ENCODE results near the gene PLPPR2.
"Not testable (repeated sequence)": the region's sequence is repeated elsewhere in the genome, so short reads cannot be mapped to it uniquely, and the experiment has no call there.

PLPPR2 gene

DNA sequence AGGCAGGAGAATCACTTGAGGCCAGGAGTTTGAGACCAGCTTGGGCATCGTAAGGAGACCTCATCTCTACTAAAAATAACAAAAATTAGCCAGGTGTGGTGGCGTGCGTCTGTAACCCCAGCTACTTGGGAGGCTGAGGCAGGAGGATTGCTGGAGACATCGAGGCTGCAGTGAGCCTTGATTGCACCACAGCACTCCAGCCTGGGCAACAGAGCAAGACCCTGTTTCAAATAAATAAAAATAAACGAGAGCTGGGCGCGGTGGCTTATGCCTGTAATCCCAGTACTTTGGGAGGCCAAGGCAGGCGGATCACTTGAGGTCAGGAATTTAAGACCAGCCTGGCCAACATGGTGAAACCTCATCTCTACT, 15.1 kb upstream of the PLPPR2 start:
- not testable (repeated sequence) for DNase-seq

DNA sequence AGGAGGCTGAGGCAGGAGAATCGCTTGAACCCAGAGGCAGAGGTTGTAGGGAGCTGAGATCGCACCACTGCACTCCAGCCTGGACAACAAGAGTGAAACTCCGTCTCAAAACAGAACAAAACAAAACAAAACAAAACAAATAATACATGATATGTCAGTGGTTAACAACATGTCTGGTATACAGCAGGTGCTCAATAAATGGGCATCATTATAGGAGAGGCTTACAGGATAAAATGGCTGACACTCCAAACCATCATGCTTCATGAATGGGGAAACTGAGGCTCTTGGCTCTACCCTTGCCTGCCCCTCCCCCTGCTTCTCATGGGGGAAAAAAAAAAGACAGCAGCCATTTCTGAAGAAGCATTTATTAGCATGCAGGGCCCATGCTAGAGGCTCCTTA, 12.8 kb upstream of the PLPPR2 start:
- DNase-seq: no peak

DNA sequence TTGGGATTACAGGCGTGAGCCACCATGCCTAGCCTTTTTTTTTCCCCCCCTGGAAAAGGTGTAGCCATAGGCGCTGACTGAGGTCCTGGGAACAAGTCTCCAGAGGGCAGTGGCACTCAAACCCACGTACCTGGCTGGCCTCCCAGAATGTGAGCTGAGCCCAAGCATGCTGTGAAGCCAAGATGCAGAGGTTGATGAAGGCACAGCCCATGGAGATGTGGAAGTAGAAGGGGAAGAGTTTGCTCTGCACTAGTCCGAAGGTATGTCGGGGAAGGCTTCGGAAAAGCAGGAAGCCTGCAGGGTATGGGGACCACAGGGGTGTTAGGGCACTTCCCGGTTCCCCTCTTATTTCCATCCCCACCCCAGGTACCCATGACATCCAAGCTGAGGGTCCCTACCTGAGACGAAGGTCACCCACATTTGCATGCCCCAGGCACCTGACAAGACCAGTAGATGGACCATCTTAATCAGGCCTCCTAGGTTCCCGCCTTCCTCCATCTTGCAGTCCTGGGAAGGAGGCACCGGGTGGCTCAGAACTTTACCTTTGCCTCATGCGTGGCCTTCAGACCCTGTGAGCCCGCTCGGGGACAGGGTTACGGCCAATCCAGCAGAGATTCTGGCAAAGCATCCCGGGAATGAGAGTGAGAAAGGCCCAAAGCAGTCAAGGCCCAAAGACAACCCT, 10.0 kb upstream of the PLPPR2 start:
- DNase-seq: no peak

DNA sequence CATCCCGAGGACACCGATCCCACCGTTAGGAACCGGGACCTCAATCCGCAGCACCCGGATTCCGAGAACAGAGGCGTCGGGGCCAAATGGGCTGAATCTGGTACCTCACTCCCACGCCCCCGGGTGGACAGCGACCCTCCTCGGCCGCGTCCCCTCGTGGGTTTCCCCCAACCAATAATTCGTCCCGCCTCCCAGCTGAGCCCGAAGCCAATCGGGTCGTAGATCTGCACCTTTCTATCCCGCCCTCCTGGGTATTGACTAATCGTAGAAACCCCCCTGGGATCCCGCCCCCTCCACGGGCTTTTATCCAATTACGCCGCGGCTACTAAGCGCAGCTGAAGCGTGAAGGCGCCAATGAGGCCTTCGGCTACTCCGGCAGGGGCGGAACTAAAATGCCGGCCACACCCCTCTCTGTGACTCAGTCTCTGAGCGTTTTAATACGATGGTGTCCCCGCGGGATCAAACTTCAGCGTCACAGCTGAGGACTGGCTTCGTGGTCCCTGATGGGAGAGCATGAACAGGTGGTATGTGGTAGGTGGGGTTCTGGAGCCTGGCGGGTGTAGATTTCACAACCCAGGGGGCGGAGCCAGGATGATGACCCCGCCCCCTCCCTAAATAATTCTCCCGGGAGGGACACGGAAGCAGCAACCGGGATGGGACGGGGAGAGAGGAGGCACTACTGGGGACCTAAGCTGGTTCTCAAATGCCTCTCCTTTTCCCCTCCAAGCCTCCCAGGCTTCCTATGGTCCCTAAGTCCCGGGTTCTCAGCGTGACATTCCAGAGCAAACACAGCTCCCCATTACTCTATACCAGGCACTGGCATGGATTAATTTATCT, 8.9 kb upstream of the PLPPR2 start, which contains the start of the genes CCDC159 and TMEM205:
Gene CCDC159, plus strand, starts transcription at position 416 of the 837 bp plus-strand sequence. Its CDS starts 88 bp downstream, at position 504.
Gene TMEM205, minus strand, starts transcription at position 165 of the 837 bp plus-strand sequence. CDS start 649 bp downstream, outside the sequence.
- DNase-seq: peak; percentile 92 to 94

DNA sequence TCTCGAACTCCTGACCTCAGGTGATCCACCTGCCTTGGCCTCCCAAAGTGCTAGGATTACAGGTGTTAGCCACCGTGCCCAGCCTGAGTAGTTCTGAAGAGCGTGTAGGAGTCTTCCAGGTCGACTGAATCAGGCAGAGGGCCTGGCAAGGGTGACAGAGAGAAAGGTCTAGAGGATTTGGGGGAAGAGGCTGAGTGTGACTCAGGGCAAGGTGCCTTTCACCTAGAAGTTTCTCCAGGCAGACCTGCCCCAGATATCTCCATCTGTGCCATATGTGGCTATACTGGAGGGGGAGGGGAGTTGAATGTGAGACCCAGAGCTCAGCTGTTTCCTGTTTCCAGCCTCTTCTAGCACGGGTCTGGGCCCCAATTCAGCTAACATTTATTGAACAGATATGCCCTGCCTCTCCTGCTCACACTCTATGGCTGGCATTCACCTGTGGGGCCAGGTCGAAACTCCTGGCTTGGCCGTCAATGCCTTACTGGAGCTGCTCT, 7.6 kb upstream of the PLPPR2 start:
- DNase-seq: no peak

DNA sequence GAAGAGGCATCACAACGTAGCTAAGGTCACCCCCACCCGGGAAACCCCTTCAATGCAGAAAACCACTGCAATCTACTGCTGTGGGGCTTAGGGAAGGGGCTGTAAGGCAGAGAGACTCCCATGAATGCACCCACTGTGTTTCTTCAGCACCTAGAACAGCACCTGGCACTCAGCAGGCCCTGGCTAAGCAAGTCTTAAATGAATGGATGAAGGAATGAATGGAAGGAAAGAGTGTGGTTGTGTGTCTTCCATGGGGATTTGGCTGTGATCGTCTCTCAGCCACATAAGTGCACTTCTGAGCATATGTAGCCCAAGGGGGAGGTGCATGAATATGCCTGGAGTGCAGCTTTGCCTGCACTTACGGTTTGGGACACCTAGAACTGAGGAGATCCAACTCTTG, 6.1 kb upstream of the PLPPR2 start:
- no peak for DNase-seq

DNA sequence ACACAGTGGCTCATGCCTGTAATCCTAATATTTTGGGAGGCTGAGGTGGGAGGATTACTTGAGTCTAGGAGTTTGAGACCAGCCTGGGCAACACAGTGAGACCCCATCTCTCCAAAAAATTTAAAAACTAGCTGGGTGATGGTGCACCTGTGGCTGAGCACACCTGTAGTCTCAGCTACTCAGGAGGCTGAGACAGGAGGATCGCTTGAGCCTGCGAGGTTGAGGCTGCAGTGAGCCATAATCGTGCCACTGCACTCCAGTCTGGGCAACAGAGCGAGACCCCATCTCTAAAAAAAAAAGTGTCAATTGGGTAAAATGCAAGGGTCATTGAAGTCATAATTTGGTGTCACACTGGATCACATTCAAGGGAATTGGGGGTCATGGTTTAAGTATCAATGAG, 1.1 kb upstream of the PLPPR2 start:
- DNase-seq: not testable (repeated sequence)

DNA sequence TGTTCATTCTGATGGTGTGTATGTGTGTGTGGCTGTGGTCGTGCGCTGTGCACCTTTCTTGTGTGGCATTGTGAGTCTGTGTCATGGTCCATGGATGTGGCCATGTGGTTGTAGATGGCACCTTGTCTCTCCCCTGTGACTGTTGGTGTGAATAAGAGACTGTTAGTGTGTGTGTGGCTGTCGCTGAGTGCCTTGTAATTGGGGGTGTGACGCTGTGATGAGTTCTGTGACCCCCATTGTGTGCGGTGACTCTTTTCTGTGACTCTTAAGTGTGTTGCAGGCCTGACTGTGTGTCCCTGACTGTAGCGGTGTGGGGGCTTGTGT, 804 bp downstream of the PLPPR2 start:
- DNase-seq: no peak

DNA sequence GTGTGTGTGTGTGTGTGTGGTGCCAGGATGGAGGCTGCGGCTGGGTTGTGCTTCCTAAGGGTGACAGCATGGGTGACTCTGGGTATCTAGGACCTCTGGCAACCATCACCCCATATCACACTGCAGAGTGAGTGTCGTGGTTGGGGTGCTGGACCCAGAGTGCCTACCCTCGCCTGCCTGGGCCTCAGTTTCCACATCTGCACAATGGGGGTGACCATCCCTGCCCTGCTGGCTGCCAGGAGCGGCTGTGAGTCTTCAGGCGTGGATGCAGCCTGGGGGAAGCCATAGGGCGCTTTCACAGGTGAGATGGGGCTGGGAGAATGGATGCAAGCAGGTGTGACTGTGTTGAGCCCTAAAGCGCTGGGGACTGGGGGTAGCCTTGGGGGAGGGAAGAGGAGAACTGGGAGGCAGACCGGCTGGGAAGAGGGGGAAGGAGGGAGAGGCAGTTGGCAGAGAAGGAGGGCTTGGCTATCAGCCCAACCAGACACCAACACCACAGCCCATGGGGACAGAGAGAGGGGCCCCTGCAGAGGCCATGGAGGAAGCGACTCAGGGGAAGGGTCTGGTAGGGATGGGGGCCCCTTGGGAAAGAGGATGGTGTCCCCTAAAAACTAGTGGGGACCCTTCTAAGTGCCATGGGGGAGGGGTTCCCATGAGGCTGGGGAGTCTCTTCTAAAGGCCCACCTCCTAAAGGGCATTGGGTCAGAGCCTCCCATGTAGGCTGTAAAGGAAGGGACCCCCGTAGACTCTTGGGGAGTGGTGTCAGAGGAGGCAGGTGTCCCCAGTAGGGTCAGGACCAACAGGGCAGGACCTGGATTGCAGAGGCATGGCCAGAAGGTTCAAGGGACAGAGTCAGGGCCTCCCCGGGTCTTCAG, 1.7 kb downstream of the PLPPR2 start:
- DNase-seq: no peak

DNA sequence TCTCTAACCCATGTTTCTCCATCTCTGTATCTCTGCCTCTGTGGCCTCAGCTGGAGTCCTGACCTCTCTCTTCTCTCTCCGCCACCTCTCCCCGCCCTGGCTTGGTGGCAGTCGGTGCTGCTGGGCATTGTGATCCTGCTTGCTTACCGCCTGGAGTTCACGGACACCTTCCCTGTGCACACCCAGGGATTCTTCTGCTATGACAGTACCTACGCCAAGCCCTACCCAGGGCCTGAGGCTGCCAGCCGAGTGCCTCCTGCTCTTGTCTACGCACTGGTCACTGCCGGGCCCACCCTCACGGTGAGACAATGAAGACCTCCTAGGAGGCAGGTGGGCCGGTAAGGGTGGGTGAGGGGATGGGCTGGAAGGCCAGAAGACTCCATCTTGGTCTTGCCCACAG, 4.2 kb downstream of the PLPPR2 start:
- no peak for DNase-seq

DNA sequence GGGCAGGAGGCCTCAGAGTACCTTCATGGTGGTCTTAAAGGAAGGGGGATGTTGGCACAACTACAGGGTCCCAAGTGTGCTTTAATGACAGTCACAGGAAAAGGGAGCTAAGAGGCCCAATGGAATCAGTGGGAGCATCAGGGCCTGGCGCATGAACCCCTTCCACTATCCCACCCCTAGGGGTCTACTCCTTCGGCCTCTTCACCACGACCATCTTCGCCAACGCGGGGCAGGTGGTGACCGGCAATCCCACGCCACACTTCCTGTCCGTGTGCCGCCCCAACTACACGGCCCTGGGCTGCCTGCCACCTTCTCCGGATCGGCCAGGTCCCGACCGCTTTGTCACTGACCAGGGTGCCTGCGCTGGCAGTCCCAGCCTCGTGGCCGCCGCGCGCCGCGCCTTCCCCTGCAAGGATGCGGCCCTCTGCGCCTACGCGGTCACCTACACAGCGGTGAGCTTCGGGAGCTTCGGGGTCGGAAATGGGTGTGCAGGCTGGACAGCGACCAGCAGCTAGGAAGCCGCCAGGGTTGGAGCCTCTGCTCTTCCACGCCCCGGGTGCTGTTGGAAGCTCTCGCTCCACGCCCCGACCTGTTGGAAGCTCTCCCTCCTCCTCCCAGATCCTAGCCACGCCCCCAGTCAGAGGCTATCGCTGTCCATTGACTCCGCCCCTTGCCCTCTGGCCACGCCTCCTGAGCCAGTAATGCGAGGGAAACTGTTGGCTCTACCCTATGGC, 6.0 kb downstream of the PLPPR2 start:
- DNase-seq: no peak

DNA sequence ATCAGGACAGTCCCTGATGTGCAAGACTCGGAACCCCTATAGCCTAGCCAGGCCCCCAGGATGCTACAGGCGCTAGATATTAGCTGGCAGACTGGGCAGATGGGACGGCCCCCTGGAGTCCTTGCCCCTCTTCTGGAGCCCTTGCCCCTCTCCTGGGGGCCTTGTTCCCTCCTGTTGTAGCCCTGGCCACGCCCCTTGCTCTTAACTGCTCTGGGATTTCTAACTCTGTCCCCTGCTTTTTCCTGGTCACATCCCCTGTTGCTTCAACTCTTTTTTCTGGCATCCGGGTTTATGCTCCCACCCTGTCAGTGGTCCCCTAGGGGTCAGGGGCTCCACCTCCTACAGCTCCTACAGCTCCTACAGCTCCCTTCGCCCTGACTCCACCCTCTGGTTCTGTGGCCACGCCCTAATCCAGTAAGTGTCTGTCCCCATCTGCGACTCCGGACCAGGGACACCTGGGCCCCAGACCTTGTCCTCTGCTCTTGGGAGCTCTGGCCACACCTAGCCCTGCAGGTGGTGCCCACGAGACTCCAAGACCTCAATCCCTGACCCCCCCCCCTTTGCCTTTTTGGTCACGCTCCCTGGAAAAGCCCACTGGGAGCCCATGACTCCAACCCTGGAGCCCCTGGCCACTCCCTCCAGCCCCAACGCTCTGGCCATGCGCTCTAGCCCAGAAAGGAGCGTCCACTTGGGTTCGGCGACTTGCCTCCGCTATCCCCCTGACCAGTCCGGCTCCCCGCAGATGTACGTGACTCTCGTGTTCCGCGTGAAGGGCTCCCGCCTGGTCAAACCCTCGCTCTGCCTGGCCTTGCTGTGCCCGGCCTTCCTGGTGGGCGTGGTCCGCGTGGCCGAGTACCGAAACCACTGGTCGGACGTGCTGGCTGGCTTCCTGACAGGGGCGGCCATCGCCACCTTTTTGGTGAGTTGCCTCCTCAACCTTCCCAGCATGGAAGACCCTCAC, 6.8 kb downstream of the PLPPR2 start:
- no peak for DNase-seq

DNA sequence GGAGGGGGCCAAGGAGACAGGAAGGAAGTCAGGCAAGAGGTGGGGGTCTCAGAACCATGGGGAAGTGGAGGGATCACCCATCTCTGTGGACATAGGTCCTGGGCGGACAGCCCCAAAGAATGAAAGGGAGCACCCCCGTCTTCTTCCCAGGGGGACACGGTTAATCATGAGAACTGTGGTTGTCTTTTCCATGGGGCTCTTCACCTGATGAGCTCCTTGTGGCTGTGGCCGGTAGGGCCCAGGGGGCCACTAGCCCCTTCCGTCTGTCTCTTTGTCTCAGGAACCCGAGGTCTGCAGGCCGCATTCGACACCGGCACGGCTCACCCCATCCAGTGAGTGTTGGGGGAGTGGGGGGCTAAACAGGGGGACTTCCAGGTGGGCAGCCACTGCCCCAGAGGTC, 8.6 kb downstream of the PLPPR2 start:
- DNase-seq: no peak

DNA sequence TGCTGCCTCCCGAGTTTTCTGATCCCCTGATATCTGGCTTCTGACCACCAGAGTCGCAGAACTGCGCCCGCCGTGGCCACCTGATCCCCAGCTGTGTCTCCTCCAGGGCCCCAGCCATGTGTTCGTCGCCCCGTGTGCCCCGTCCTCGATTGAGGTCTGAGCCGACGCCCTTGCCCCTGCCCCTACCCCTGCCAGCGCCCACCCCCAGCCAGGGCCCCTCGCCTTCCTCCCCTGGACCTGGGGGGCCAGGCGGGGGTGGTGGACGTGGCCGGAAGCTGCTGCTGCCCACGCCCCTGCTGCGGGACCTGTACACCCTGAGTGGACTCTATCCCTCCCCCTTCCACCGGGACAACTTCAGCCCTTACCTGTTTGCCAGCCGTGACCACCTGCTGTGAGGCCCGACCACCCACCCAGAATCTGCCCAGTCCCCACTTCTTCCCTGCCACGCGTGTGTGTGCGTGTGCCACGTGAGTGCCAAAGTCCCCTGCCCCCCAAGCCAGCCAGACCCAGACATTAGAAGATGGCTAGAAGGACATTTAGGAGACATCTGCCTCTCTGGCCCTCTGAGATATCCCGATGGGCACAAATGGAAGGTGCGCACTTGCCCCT, 9.2 kb downstream of the PLPPR2 start:
- no peak for DNase-seq

DNA sequence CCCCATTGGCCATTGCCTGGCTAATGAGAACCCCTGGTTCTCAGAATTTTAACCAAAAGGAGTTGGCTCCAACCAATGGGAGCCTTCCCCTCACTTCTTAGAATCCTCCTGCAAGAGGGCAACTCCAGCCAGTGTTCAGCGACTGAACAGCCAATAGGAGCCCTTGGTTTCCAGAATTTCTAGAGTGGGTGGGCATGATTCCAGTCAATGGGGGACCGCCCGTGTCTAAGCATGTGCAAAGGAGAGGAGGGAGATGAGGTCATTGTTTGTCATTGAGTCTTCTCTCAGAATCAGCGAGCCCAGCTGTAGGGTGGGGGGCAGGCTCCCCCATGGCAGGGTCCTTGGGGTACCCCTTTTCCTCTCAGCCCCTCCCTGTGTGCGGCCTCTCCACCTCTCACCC, 9.7 kb downstream of the PLPPR2 start:
- no peak for DNase-seq

DNA sequence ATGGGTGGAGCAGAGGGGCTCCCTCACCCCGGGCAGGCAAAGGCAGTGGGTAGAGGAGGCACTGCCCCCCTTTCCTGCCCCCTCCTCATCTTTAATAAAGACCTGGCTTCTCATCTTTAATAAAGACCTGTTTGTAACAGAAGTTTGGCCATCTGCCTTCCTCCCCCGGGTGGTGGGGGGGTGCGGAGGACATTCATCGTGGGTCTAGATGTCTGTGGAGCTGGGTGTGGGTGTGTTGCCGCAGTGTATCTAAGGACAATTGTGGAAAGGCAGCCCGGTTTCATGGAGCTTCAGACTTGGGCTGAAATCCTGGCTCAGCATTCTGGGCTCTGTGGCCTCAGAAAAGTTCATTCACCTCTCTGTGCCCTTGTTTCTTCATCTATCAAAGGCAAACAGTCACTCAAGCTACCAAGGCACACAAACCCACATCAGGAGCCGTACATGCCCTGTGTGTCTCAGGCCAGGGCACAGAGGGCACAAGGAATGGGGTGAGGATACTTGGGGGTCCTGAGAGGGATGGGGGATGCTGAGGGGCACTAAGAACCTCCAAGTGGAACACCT, 10.4 kb downstream of the PLPPR2 start:
- DNase-seq: no peak

DNA sequence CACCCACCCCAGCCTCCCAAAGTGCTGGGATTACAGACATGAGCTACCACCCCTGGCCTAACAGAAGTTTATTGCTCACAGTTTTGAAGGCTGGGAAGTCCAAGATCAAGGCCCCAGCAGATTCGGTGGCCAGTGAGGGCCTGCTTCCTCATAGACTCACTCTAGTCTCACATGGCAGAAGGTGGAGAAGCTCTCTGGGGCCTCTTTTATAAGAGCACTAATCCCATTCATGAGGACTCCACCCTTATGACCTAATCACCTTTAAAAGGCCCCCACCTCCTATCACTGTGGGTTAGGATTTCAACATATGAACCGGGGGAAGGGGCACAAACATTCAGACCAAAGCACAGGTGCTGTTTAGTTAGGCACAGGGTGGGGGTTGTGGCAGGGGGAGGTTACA, 12.3 kb downstream of the PLPPR2 start:
- no peak for DNase-seq

DNA sequence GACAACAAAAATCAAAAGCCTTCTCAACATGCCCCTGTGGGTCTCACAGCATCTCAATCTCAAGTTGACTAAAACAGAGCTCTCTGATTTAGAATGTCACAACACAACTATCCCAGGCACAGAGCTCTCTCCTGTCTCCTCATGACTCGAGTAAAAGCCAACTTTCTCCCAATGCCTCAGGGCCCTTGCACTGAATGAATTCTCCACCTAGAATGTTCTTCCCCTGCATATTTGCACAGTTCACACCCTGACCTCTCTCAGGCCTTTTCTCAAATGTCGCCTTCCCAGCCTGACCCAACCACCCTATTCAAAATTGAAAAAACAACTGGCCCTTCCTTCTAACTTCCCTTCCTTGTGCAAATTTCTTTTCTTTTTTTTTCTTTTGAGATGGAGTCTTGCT, 15.5 kb downstream of the PLPPR2 start:
- DNase-seq: no peak

DNA sequence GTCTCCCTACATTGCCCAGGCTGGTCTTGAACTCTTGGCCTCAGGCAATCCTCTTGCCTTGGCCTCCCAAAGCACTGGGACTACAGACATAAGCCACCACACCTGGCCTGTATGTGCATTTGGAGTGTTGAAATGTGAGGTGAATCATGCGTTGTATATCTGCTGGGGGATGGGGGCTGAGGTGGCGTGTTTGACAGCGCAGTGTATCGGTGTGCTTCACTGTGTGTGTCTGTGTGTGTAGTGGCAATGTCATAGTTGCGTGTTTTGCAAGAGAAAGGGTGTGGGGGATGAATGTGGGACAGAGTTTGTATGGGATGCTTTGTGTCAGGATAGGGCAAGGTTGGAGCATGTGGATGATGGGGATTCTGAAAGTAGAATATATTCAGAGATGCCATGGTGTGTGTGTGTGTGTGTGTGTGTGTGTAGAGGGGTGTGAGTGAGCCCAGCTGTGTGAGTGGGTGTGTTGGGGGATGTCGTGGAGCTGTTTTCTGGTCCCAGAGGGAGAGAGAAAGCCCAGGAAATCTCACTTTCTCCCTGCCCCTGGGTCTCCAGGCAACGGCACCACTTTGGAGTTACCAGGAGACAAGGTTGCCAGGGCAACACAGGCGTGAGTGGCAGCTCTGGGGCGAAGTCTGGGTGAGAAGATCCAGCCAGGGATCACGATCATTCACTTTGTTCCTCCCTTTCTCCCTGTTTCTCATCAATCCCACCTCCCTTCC, 18.1 kb downstream of the PLPPR2 start:
- DNase-seq: peak; percentile 69 to 76
